Gastrocnemius medialis (tissue), 4 donors: ENCODE measurements around the gene AIFM2. TPM values are rescaled to one million over a fixed set of nuclear protein-coding genes. Genes with fewer than 3 reads are reported as not detected.

Source experiments
- ATAC-seq, 2 donors: fragments of 150-250 bp; one replicate each; pipeline ENCODE4 v1.9.1; 2016
- DNase-seq, 2 donors: peaks; one replicate each; pipeline ENCODE4 v3.0.0-alpha.2; 2019
- H3K27ac ChIP-seq, 4 donors: fragments of 200-600 bp; sonication (generic); 1 replicate in 1 of 4; 2 replicates in 3 of 4; pipeline ENCODE4 v1.5.1; 2016 to 2018; ENCODE audit warnings: mild to moderate bottlenecking in 2 of 4, moderate library complexity in 1 of 4
- H3K27me3 ChIP-seq, 3 donors: fragments of 200-600 bp; sonication (generic) in 2 of 3; 1 replicate in 1 of 3; 2 replicates in 2 of 3; pipeline versions ENCODE4 v1.5.1 to v1.6.0; 2016 to 2019; ENCODE audit warnings: mild to moderate bottlenecking in 1 of 3, moderate library complexity in 1 of 3
- H3K36me3 ChIP-seq, 2 donors: fragments of 200-600 bp; sonication (generic) in 1 of 2; one replicate each; pipeline ENCODE4 v1.5.1; 2017 to 2018
- H3K4me1 ChIP-seq, 2 donors: fragments of 200-600 bp; sonication (generic) in 1 of 2; one replicate each; pipeline ENCODE4 v1.5.1; 2016 to 2017; ENCODE audit warnings: mild to moderate bottlenecking in 2 of 2
- H3K4me3 ChIP-seq, 4 donors: fragments of 200-600 bp; sonication (generic) in 3 of 4; 1 replicate in 1 of 4; 2 replicates in 3 of 4; pipeline ENCODE4 v1.5.1; 2016 to 2019; ENCODE audit warnings: mild to moderate bottlenecking in 2 of 4
- H3K9me3 ChIP-seq, 3 donors: fragments of 200-600 bp; sonication (generic) in 2 of 3; 1 replicate in 1 of 3; 2 replicates in 2 of 3; pipeline ENCODE4 v1.5.1; 2016 to 2019
- POLR2A ChIP-seq, 2 donors: fragments of 450-650 bp; IDR thresholded peaks; one replicate each; pipeline ENCODE4 v1.6.1; 2017; ENCODE audit warnings: antibody characterized with exemption in 2 of 2, mild to moderate bottlenecking in 2 of 2, moderate library complexity in 2 of 2
- in situ Hi-C, 4 donors: fragments of 200-750 bp; cut with MboI; loops; one replicate each; pipeline versions ENCODE4 v1.15.0 to v1.8.0; 2017; ENCODE audit warnings: low sequenced_read_pairs in 4 of 4
- intact Hi-C: fragments of 100-400 bp; cut with DNase I; formaldehyde crosslinking; loops from one replicate; pipeline ENCODE4 v1.15.1; 2023; ENCODE audit warnings: low total_unique reads
- total RNA-seq, 4 donors: library from RNA; depleted of rRNA; stranded (reverse); fragments of >200 nt; gene quantifications; one replicate each; pipeline versions ENCODE4 v1.1.0 to v1.2.3, GENCODE V29; 2016
- TF ChIP-seq, protein P1 (sequence below), 5 experiments: fragments of 450-650 bp in 3 of 5; fragments of 200-600 bp in 2 of 5; sonication (generic) in 2 of 5; IDR thresholded peaks in 4 of 5; conservative IDR thresholded peaks in 1 of 5; 1 replicate in 4 of 5; 2 replicates in 1 of 5; pipeline ENCODE4 v1.5.1; 2016 to 2019; ENCODE audit warnings: antibody characterized with exemption in 5 of 5, mild to moderate bottlenecking in 3 of 5, moderate library complexity in 3 of 5

Gene AIFM2
- total RNA-seq, 4 donors from 2014 or later: 6.8 to 11.0 (median 9.8) TPM

DNA sequence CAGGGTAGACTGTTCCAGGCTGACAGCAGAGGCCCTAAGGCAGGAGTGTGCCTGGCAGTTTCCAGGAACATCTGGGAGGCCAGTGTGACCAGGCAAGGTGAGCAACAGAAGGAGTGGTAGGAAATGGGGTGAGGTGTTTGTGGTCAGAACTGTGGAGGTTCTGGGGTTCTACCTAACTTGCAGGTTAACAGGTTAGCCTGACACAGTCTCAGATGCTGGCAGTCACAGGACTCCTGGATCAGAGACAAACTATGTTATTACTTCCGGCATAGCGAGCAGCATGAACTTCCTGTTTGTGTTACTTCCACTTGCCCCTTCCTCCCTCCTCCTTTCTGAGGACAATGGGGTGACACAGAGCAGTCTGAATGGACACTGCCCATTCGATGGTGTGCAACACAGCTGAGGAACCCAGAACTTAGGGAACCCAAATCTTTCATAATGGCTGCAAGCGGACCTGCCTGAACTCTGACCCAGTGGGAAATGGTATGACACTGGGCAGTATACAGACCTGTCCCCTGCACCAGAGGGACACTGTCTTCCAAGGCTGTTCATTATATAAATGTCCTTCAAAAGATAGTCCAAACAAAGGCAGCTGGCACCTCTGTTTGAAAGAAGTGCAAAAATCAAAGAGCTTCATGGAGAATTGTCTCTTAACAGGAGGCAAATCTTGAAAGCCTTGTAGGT is 41.6 kb upstream of the AIFM2 start:
- Histone ChIP-seq H3K9me3 (no peaks in the 10 kb centered on the region), H3K4me3 (no peak overlapping the region), H3K27ac (no peak overlapping the region), H3K27me3 (no peaks in the 10 kb centered on the region), H3K4me1 (peaks cover 4 to 8% of the 10 kb centered on the region in 2 donors), H3K36me3 (no peaks in the 10 kb centered on the region)
- in situ Hi-C loops: no loop called here
- ATAC-seq: no peak
- intact Hi-C loops: no loop called here
- TF ChIP-seq, protein P1, sequence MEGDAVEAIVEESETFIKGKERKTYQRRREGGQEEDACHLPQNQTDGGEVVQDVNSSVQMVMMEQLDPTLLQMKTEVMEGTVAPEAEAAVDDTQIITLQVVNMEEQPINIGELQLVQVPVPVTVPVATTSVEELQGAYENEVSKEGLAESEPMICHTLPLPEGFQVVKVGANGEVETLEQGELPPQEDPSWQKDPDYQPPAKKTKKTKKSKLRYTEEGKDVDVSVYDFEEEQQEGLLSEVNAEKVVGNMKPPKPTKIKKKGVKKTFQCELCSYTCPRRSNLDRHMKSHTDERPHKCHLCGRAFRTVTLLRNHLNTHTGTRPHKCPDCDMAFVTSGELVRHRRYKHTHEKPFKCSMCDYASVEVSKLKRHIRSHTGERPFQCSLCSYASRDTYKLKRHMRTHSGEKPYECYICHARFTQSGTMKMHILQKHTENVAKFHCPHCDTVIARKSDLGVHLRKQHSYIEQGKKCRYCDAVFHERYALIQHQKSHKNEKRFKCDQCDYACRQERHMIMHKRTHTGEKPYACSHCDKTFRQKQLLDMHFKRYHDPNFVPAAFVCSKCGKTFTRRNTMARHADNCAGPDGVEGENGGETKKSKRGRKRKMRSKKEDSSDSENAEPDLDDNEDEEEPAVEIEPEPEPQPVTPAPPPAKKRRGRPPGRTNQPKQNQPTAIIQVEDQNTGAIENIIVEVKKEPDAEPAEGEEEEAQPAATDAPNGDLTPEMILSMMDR (IDR thresholded peaks at IDR 0.05 in 4 of 5, conservative IDR thresholded peaks at IDR 0.05 in 1 of 5): no peak
- TF ChIP-seq POLR2A (IDR thresholded peaks at IDR 0.05): no peak
- no peak for DNase-seq

DNA sequence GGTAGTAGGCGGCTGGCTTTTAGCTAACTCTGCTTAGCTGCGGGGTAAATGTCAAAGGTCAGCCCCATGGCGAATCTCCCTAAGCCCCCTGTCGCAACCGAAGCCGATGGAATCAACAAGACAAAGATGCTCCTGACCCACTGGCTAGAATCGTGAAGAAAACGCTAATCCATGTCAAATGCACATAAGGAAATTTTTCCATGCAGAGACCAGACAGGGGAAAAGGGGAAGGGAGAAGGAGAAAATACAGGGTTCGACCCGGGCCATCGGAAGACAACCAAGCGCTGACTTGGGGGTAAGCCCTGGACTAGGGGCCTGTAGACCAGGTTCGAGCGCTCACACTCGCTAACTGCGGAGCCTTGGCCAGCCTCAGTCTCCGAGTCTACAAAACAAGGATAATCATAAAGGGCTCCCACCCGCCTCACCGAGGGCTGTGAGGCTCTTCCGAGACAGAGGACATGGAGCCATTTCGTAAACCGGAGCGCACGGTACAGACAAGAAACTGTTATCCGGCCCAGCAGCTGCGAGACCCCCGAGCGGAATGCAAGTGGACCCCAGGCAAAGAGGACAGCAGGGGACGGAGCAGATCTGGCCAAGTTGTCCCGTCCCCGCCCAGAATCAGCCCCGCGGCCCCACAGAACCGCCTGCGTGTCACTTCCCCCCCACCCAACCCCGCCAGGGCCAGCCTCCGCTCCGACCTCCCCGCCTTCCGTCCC is 37.2 kb upstream of the AIFM2 start:
- no peaks in the 10 kb centered on the region for H3K27me3 ChIP-seq
- DNase-seq: no peak
- H3K9me3 ChIP-seq: no peaks in the 10 kb centered on the region
- in situ Hi-C loops: no loop called here
- H3K4me3 ChIP-seq: peak overlapping the region; percentile 92 to 98 (median 94)
- no peak for TF ChIP-seq POLR2A (IDR thresholded peaks at IDR 0.05)
- TF ChIP-seq, protein P1 (IDR thresholded peaks at IDR 0.05 in 4 of 5, conservative IDR thresholded peaks at IDR 0.05 in 1 of 5): no peak
- H3K36me3 ChIP-seq: no peaks in the 10 kb centered on the region
- peak; percentile 58 to 60 for ATAC-seq
- intact Hi-C loops: loop anchor here (1.0 kb wide), 1 partner anchor 24 kb away; the partner anchor contains the start of gene TYSND1
- peaks cover 25 to 37% of the 10 kb centered on the region in 2 donors for H3K4me1 ChIP-seq
- peak overlapping the region; percentile 92 to 98 (median 95) for H3K27ac ChIP-seq

DNA sequence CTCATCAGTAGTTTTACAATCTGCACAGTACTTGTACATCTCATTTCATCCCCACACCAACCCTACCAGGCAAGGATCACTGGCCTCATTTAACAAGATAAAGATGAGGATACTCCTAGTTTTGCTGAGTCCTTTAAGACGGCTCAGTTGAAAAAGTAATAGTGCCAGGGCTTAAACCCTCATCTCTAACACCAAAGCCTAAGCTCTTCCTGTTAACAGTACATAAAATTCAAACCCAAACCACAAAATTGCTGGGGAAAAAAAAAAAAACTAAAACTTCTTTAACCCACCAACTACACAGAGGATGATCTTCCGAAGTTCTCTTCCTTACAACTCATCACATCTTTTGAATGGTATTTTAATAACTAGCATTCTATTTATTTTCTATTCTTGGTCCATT is 36.4 kb upstream of the AIFM2 start:
- Histone ChIP-seq H3K27me3 (no peaks in the 10 kb centered on the region), H3K4me1 (peaks cover 33 to 45% of the 10 kb centered on the region in 2 donors), H3K4me3 (peak overlapping the region; percentile 92 to 98 (median 94)), H3K9me3 (no peaks in the 10 kb centered on the region), H3K36me3 (no peaks in the 10 kb centered on the region), H3K27ac (peak overlapping the region; percentile 92 to 98 (median 95))
- DNase-seq (no peak), ATAC-seq (no peak)
- intact Hi-C loops: no loop called here
- in situ Hi-C loops: no loop called here
- TF ChIP-seq POLR2A (IDR thresholded peaks at IDR 0.05): no peak
- TF ChIP-seq, protein P1 (IDR thresholded peaks at IDR 0.05 in 4 of 5, conservative IDR thresholded peaks at IDR 0.05 in 1 of 5): no peak

DNA sequence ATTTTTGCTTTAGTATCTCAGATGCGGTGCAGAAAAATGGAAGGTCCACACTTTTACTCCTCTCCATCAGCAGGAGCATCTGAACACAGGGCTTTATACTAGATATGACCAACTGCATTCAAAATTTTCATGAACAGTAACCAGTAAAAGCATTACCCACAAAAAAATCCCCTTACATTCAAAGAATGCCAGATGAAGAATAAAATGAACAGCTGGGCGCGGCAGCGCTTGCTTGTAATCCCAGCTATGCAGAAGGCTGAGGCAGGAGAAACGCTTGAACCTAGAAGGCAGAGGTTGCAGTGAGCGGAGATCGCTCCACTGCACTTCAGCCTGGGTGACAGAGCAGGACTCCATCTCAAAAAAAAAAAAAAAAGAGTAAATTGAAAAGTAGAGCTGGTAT is 34.6 kb upstream of the AIFM2 start:
- H3K27ac ChIP-seq: no peak overlapping the region
- peaks cover 48 to 60% of the 10 kb centered on the region in 2 donors for H3K4me1 ChIP-seq
- intact Hi-C loops: no loop called here
- no peaks in the 10 kb centered on the region for H3K9me3 ChIP-seq
- no peak for TF ChIP-seq POLR2A (IDR thresholded peaks at IDR 0.05)
- TF ChIP-seq, protein P1 (IDR thresholded peaks at IDR 0.05 in 4 of 5, conservative IDR thresholded peaks at IDR 0.05 in 1 of 5): no peak
- H3K4me3 ChIP-seq: no peak overlapping the region
- in situ Hi-C loops: no loop called here
- DNase-seq (no peak), ATAC-seq (no peak)
- no peaks in the 10 kb centered on the region for H3K36me3 ChIP-seq
- no peaks in the 10 kb centered on the region for H3K27me3 ChIP-seq
